MM.1S (cell line): ENCODE data around the gene PRKAR2B.

ENCODE experiments used
- CTCF ChIP-seq: fragments of 300-600 bp; sonication (generic); IDR thresholded peaks from 2 replicates; pipeline ENCODE4 v1.5.1; 2016; ENCODE audit warnings: antibody characterized with exemption, low read length, mixed read lengths
- EZH2 ChIP-seq: fragments of 300-600 bp; sonication (generic); optimal IDR thresholded peaks from 2 replicates; pipeline ENCODE3; 2017; ENCODE audit warnings: low read depth, mild to moderate bottlenecking, antibody characterized with exemption, low read length, mixed read lengths
- EZH2phosphoT487 ChIP-seq: fragments of 300-600 bp; sonication (generic); IDR thresholded peaks from 2 replicates; pipeline ENCODE4 v1.6.1; 2018; ENCODE audit warnings: antibody characterized with exemption, low read length

GRCh38 chr7:107194052-107194451 is 149.5 kb downstream of the PRKAR2B start:
- TF ChIP-seq CTCF (peak; percentile 13; the same call in 1 of the 2 replicates), EZH2phosphoT487 (no peak), EZH2 (no peak)
